ENCODE measurements around the gene HDHD5.

HDHD5 gene

GRCh38 chr22:17130199-17130598, 28.9 kb downstream of the HDHD5 start:
- Histone ChIP-seq H3K27me3 (ENCODE audit: insufficient read depth, low read depth) (no peaks in the 10 kb centered on the region), H3K27ac (no peak overlapping the region), H3K9ac (no peak overlapping the region), H4K20me1 (ENCODE audit: insufficient read depth) (no peaks in the 10 kb centered on the region), H3K4me2 (no peak overlapping the region), H3K36me3 (ENCODE audit: insufficient read depth) (no peaks in the 10 kb centered on the region), H3K79me2 (ENCODE audit: insufficient read depth, low read depth) (no peaks in the 10 kb centered on the region), H3K4me1 (ENCODE audit: low read depth, poor library complexity, severe bottlenecking) (no peaks in the 10 kb centered on the region), H2AFZ (ENCODE audit: low read depth) (no peak overlapping the region), H3K4me3 (IDR thresholded peaks at IDR 0.05; ENCODE audit: insufficient read depth, low read depth, low read length) (no peak overlapping the region)
- TF ChIP-seq CTCF (conservative IDR thresholded peaks at IDR 0.05; ENCODE audit: low read depth, low read length), result no peak

GRCh38 chr22:17121233-17122195, 37.6 kb downstream of the HDHD5 start, which contains the start of gene TMEM121B:
Gene TMEM121B, minus strand, starts transcription at chr22:17121360. Its CDS starts 233 bp downstream, at chr22:17121127.
- Histone ChIP-seq H3K9ac (no peak within 1 kb of the TSS), H3K4me1 (ENCODE audit: low read depth, poor library complexity, severe bottlenecking) (peaks cover 10% of the 10 kb centered on the region), H3K36me3 (ENCODE audit: insufficient read depth) (no peaks in the 10 kb centered on the region), H3K4me2 (no peak within 1 kb of the TSS), H3K27me3 (ENCODE audit: insufficient read depth, low read depth) (no peaks in the 10 kb centered on the region), H4K20me1 (ENCODE audit: insufficient read depth) (no peaks in the 10 kb centered on the region), H3K27ac (no peak within 1 kb of the TSS), H3K4me3 (IDR thresholded peaks at IDR 0.05; ENCODE audit: insufficient read depth, low read depth, low read length) (no peak within 1 kb of the TSS), H3K79me2 (ENCODE audit: insufficient read depth, low read depth) (no peaks in the 10 kb centered on the region), H2AFZ (ENCODE audit: low read depth) (no peak within 1 kb of the TSS)
- no peak for TF ChIP-seq CTCF (conservative IDR thresholded peaks at IDR 0.05; ENCODE audit: low read depth, low read length)

GRCh38 chr22:17120711-17121232, 38.3 kb downstream of the HDHD5 start:
- no peak overlapping the region for H3K4me2 ChIP-seq
- no peak overlapping the region for H3K9ac ChIP-seq
- no peaks in the 10 kb centered on the region for H3K79me2 ChIP-seq (ENCODE audit: insufficient read depth, low read depth)
- no peak overlapping the region for H2AFZ ChIP-seq (ENCODE audit: low read depth)
- no peaks in the 10 kb centered on the region for H3K36me3 ChIP-seq (ENCODE audit: insufficient read depth)
- H3K27ac ChIP-seq, result no peak overlapping the region
- no peaks in the 10 kb centered on the region for H3K27me3 ChIP-seq (ENCODE audit: insufficient read depth, low read depth)
- peaks cover 10% of the 10 kb centered on the region for H3K4me1 ChIP-seq (ENCODE audit: low read depth, poor library complexity, severe bottlenecking)
- TF ChIP-seq CTCF (conservative IDR thresholded peaks at IDR 0.05; ENCODE audit: low read depth, low read length), result no peak
- H4K20me1 ChIP-seq (ENCODE audit: insufficient read depth), result no peaks in the 10 kb centered on the region
- no peak overlapping the region for H3K4me3 ChIP-seq (IDR thresholded peaks at IDR 0.05; ENCODE audit: insufficient read depth, low read depth, low read length)

- H3K27me3 ChIP-seq (ENCODE audit: insufficient read depth, low read depth), result no peaks in the 10 kb centered on the region
- H3K4me1 ChIP-seq (ENCODE audit: low read depth, poor library complexity, severe bottlenecking), result peaks cover 10% of the 10 kb centered on the region
- no peak overlapping the region for H3K9ac ChIP-seq
- H3K4me2 ChIP-seq, result no peak overlapping the region
- H2AFZ ChIP-seq (ENCODE audit: low read depth), result no peak overlapping the region
- no peak overlapping the region for H3K4me3 ChIP-seq (IDR thresholded peaks at IDR 0.05; ENCODE audit: insufficient read depth, low read depth, low read length)
- no peak overlapping the region for H3K27ac ChIP-seq
- no peaks in the 10 kb centered on the region for H3K79me2 ChIP-seq (ENCODE audit: insufficient read depth, low read depth)
- no peaks in the 10 kb centered on the region for H4K20me1 ChIP-seq (ENCODE audit: insufficient read depth)
- H3K36me3 ChIP-seq (ENCODE audit: insufficient read depth), result no peaks in the 10 kb centered on the region
- no peak for TF ChIP-seq CTCF (conservative IDR thresholded peaks at IDR 0.05; ENCODE audit: low read depth, low read length)
Observed at GRCh38 chr22:17120281-17120680, 38.8 kb downstream of the HDHD5 start.

Data from KMS-11 (cell line).